Natural killer cell (primary cell): ENCODE results near the gene CRISP3. TPM values are rescaled to one million over a fixed set of nuclear protein-coding genes. Genes with fewer than 3 reads are reported as not detected.
"Not testable (repeated sequence)": the region's sequence is repeated elsewhere in the genome, so short reads cannot be mapped to it uniquely, and the experiment has no call there.

Experiments
- ATAC-seq, 3 donors: fragments of 150-1000 bp in 2 of 3; fragments of 200-7000 bp in 1 of 3; cut with Tn5 transposase; 1 replicate in 1 of 3; 2 replicates in 2 of 3; pipeline ENCODE4 v1.10.0; 2021; ENCODE audit warnings: mild to moderate bottlenecking in 2 of 3, moderate library complexity in 2 of 3
- DNase-seq, 2 donors: peaks; one replicate each; pipeline versions ENCODE4 v3.0.0 to v3.0.0-alpha.2; 2013 to 2021; ENCODE audit warnings: mixed read lengths in 1 of 2
- H3K27ac ChIP-seq: one replicate; pipeline ENCODE4 v1.5.1; 2013; ENCODE audit warnings: mild to moderate bottlenecking, low read length
- H3K27me3 ChIP-seq: one replicate; pipeline ENCODE4 v1.6.1; 2013; ENCODE audit warnings: low read length; ENCODE audit not compliant: control insufficient read depth, insufficient read depth
- H3K36me3 ChIP-seq: one replicate; pipeline ENCODE4 v1.6.1; 2013; ENCODE audit warnings: low read length; ENCODE audit not compliant: control insufficient read depth, insufficient read depth
- H3K4me1 ChIP-seq: one replicate; pipeline ENCODE4 v1.6.1; 2013; ENCODE audit warnings: low read length; ENCODE audit not compliant: control insufficient read depth, insufficient read depth
- H3K4me3 ChIP-seq: one replicate; pipeline ENCODE4 v1.5.1; 2013; ENCODE audit warnings: low read length
- H3K9me3 ChIP-seq: one replicate; pipeline ENCODE4 v1.6.1; 2013; ENCODE audit warnings: low read length; ENCODE audit not compliant: control insufficient read depth, insufficient read depth
- H3K27ac Mint-ChIP-seq, 2 donors: one replicate each; pipeline ENCODE4 v1.8.0; 2022; ENCODE audit warnings: mild to moderate bottlenecking in 2 of 2, mixed read lengths in 2 of 2, moderate library complexity in 1 of 2
- H3K27me3 Mint-ChIP-seq, 2 donors: one replicate each; pipeline ENCODE4 v1.8.0; 2022; ENCODE audit warnings: low read depth in 2 of 2, mixed read lengths in 2 of 2
- H3K36me3 Mint-ChIP-seq: one replicate; pipeline ENCODE4 v1.8.0; 2022; ENCODE audit warnings: mixed read lengths
- H3K4me1 Mint-ChIP-seq, 2 donors: one replicate each; pipeline ENCODE4 v1.8.0; 2022; ENCODE audit warnings: mixed read lengths in 2 of 2
- H3K4me3 Mint-ChIP-seq: one replicate; pipeline ENCODE4 v1.8.0; 2022; ENCODE audit warnings: mild to moderate bottlenecking, moderate library complexity, mixed read lengths
- H3K9me3 Mint-ChIP-seq, 2 donors: one replicate each; pipeline ENCODE4 v1.8.0; 2022; ENCODE audit warnings: mixed read lengths in 2 of 2
- WGBS: methylation state at CpG from one replicate; pipeline ENCODE4 v1.1.7; 2013; ENCODE audit warnings: missing lambda C conversion rate; ENCODE audit not compliant: insufficient coverage; 5-methylcytosine and 5-hydroxymethylcytosine counted together
- intact Hi-C: fragments of 100-400 bp; cut with micrococcal nuclease; formaldehyde crosslinking; loops from one replicate; pipeline ENCODE4 v1.14.2; 2022
- total RNA-seq, 4 donors: library from RNA; stranded (reverse); fragments of 120-200 nt in 1 of 4; gene quantifications; one replicate each; pipeline versions ENCODE4 v1.2.3 to v1.2.4, GENCODE V29; 2013 to 2022
- TF ChIP-seq, protein P1 (sequence below): fragments of 200-600 bp; IDR thresholded peaks from one replicate; pipeline ENCODE4 v1.8.0; 2022; ENCODE audit warnings: antibody characterized with exemption

CRISP3 gene
- total RNA-seq, 3 donors from 2014 or later (not counting 1 experiment from before 2014, with no cell fraction given), result not detected

DNA sequence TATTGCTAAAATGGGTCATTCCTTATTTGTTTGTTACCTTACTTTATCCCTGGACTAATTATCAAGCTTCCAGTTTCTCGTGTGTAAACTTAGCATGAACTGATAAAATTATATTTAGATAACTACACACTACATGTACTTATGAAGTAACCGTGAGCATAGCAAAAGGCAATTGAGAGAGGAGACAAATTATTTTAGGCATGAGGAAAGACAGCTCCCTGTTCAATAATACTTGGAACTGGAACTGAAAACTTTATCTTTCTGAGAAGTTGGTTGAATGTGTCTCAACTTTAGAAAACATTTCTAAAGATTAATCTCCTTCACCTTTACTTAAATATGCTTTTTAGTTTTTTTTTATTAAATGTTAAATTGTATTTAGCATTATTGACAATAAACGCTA is 11.4 kb downstream of the CRISP3 start:
- TF ChIP-seq, protein P1, sequence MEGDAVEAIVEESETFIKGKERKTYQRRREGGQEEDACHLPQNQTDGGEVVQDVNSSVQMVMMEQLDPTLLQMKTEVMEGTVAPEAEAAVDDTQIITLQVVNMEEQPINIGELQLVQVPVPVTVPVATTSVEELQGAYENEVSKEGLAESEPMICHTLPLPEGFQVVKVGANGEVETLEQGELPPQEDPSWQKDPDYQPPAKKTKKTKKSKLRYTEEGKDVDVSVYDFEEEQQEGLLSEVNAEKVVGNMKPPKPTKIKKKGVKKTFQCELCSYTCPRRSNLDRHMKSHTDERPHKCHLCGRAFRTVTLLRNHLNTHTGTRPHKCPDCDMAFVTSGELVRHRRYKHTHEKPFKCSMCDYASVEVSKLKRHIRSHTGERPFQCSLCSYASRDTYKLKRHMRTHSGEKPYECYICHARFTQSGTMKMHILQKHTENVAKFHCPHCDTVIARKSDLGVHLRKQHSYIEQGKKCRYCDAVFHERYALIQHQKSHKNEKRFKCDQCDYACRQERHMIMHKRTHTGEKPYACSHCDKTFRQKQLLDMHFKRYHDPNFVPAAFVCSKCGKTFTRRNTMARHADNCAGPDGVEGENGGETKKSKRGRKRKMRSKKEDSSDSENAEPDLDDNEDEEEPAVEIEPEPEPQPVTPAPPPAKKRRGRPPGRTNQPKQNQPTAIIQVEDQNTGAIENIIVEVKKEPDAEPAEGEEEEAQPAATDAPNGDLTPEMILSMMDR, result no peak
- no peak overlapping the region for H3K27ac ChIP-seq
- H3K27me3 ChIP-seq, result no peaks in the 10 kb centered on the region
- H3K36me3 ChIP-seq, result no peaks in the 10 kb centered on the region
- H3K9me3 Mint-ChIP-seq, result peaks cover 5 to 8% of the 10 kb centered on the region in 2 donors
- no peaks in the 10 kb centered on the region for H3K36me3 Mint-ChIP-seq
- H3K4me3 Mint-ChIP-seq, result no peak overlapping the region
- H3K4me1 ChIP-seq, result no peaks in the 10 kb centered on the region
- ATAC-seq, result no peak
- WGBS, result no CpG with 5 or more reads among the region's 3 CpGs
- no peaks in the 10 kb centered on the region for H3K4me1 Mint-ChIP-seq
- no peak overlapping the region for H3K27ac Mint-ChIP-seq
- intact Hi-C loops, result no loop called here
- DNase-seq, result no peak
- H3K4me3 ChIP-seq, result no peak overlapping the region
- H3K27me3 Mint-ChIP-seq, result no peaks in the 10 kb centered on the region
- H3K9me3 ChIP-seq, result no peaks in the 10 kb centered on the region

DNA sequence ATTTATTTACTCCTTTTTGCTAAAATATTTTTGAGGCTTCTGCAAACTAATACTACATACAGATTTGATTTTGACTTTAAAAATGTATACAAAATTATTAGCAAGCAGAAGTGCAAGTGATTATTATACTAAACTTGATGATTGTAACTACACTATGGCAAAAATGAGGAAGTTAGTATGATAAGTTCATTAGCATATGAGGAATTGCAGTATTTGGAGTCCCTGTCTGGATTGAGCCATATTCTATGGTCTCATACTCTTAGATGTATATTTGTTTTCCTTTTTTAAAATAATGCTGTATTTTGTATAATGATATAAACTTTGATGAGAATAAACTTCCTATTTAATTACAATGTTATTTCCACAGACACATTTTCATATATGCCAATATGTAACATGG is 13.9 kb downstream of the CRISP3 start:
- Histone ChIP-seq H3K4me1 (no peaks in the 10 kb centered on the region), H3K27me3 (no peaks in the 10 kb centered on the region), H3K9me3 (no peaks in the 10 kb centered on the region), H3K36me3 (no peaks in the 10 kb centered on the region), H3K4me3 (no peak overlapping the region), H3K27ac (no peak overlapping the region)
- Mint-ChIP-seq H3K27me3 (no peaks in the 10 kb centered on the region), H3K36me3 (peaks cover 7% of the 10 kb centered on the region), H3K27ac (no peak overlapping the region), H3K4me3 (no peak overlapping the region), H3K4me1 (no peaks in the 10 kb centered on the region), H3K9me3 (peaks cover 6 to 14% of the 10 kb centered on the region in 2 donors)
- ATAC-seq (no peak), DNase-seq (no peak)
- intact Hi-C loops, result no loop called here
- TF ChIP-seq, protein P1, result no peak

DNA sequence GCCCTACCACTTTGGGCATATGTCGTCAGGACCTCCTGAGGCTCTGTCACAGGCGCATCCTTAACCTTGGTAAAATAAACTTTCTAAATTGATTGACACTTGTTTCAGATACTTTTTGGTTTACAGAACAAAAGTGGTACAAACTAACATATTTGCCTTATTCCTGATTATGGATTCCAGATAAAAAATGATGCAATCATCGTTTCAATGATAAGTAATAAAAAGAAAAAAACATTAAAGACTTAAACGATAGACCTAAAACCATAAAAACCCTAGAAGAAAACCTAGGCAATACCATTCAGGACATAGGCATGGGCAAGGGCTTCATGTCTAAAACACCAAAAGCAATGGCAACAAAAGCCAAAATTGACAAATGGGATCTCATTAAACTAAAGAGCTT is 20.3 kb downstream of the CRISP3 start:
- ATAC-seq, H3K36me3 Mint-ChIP-seq, H3K4me1 Mint-ChIP-seq, H3K4me1 ChIP-seq, intact Hi-C loops, H3K27ac ChIP-seq, H3K27me3 Mint-ChIP-seq, H3K27me3 ChIP-seq, DNase-seq, H3K27ac Mint-ChIP-seq, H3K4me3 ChIP-seq, H3K9me3 ChIP-seq, H3K36me3 ChIP-seq, H3K4me3 Mint-ChIP-seq: not testable (repeated sequence)
- WGBS, result 81% methylated on average over 3 of the region's 4 CpGs
- H3K9me3 Mint-ChIP-seq, result peaks cover 10 to 24% of the 10 kb centered on the region in 2 donors

DNA sequence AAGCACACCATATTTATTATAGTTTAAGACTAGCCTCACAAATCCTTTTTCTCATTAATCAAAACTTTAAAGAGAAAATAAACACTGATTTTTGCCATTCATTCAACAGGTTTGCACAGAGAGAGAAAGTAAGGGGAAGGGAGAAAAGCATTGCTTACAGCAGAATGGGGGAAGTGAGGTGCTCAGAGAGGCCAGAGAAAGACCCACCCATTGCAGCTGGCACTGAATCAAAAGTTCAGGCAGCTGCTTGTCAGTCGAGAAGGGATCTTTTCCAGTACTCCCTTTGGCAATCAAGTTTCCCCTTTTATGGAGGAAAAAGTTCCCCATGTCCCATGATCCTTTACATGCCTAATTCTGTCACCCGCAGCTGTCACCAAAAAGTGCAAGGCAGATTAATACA is 22.9 kb downstream of the CRISP3 start:
- H3K27me3 ChIP-seq, result no peaks in the 10 kb centered on the region
- ATAC-seq (no peak), DNase-seq (no peak)
- H3K36me3 ChIP-seq, result no peaks in the 10 kb centered on the region
- TF ChIP-seq, protein P1, result no peak
- H3K4me1 ChIP-seq, result no peaks in the 10 kb centered on the region
- 91% methylated on average over 2 of the region's 2 CpGs for WGBS
- no peaks in the 10 kb centered on the region for H3K27me3 Mint-ChIP-seq
- intact Hi-C loops, result no loop called here
- peaks cover 2% of the 10 kb centered on the region for H3K36me3 Mint-ChIP-seq
- no peak overlapping the region for H3K4me3 ChIP-seq
- H3K27ac Mint-ChIP-seq, result no peak overlapping the region
- no peak overlapping the region for H3K27ac ChIP-seq
- H3K9me3 Mint-ChIP-seq, result peaks cover 9 to 21% of the 10 kb centered on the region in 2 donors
- H3K4me1 Mint-ChIP-seq, result no peaks in the 10 kb centered on the region
- no peak overlapping the region for H3K4me3 Mint-ChIP-seq
- H3K9me3 ChIP-seq, result peaks cover 11% of the 10 kb centered on the region
